Urinary bladder (tissue), 4 donors: ENCODE data around the gene UBE3D. TPM values are rescaled to one million over a fixed set of nuclear protein-coding genes. Genes with fewer than 3 reads are reported as not detected.
"Not testable (repeated sequence)": the region's sequence is repeated elsewhere in the genome, so short reads cannot be mapped to it uniquely, and the experiment has no call there.

Experiments
- DNase-seq: peaks from one replicate; pipeline ENCODE4 v3.0.0-alpha.2; 2015; ENCODE audit errors: extremely low spot score
- H3K27ac ChIP-seq: one replicate; pipeline ENCODE4 v1.5.1; 2013; ENCODE audit warnings: low read depth, mild to moderate bottlenecking, moderate library complexity
- H3K36me3 ChIP-seq: one replicate; pipeline ENCODE4 v1.6.1; 2013; ENCODE audit warnings: mild to moderate bottlenecking, moderate library complexity; ENCODE audit not compliant: insufficient read depth
- H3K4me1 ChIP-seq: one replicate; pipeline ENCODE4 v1.6.1; 2013; ENCODE audit warnings: mild to moderate bottlenecking, moderate library complexity; ENCODE audit not compliant: insufficient read depth
- H3K4me3 ChIP-seq: one replicate; pipeline ENCODE4 v1.5.1; 2013; ENCODE audit warnings: low read depth, low read length
- WGBS: extraction: QIAGEN DNeasy Blood & Tissue Kit; methylation state at CpG from one replicate; pipeline ENCODE4 v1.1.7; 2013; 5-methylcytosine and 5-hydroxymethylcytosine counted together
- polyA plus RNA-seq: library from polyadenylated mRNA; stranded (reverse); fragments of 200-250 nt; gene quantifications from one replicate; pipeline ENCODE4 v1.2.3, GENCODE V29; 2013
- small RNA-seq: library from RNA; depleted of rRNA; stranded (forward); fragments of <200 nt; gene quantifications from one replicate; pipeline ENCODE3, GENCODE V24; 2014
- total RNA-seq: library from RNA; depleted of rRNA; stranded (reverse); fragments of >200 nt; gene quantifications from one replicate; pipeline ENCODE4 v1.2.3, GENCODE V29; 2014
- donor health status: healthy with polysubstance abuse.
- donor health status: healthy.

UBE3D gene
- total and polyA plus RNA-seq, 2 donors = 4.0 to 17.3 TPM

- H3K4me1 ChIP-seq, H3K36me3 ChIP-seq, H3K4me3 ChIP-seq, DNase-seq, H3K27ac ChIP-seq: not testable (repeated sequence)
- WGBS = 88% methylated on average over 3 of the region's 3 CpGs
Measured at GRCh38 chr6:82852904-82853303, 212.7 kb downstream of the UBE3D start.

- Histone ChIP-seq H3K27ac (no peak overlapping the region), H3K4me3 (no peak overlapping the region), H3K36me3 (no peaks in the 10 kb centered on the region), H3K4me1 (no peaks in the 10 kb centered on the region)
- DNase-seq = no peak
Measured at GRCh38 chr6:82843291-82843885, 222.3 kb downstream of the UBE3D start.

GRCh38 chr6:82842721-82843120 is 222.9 kb downstream of the UBE3D start:
- no peaks in the 10 kb centered on the region for H3K36me3 ChIP-seq
- no peak overlapping the region for H3K4me3 ChIP-seq
- H3K4me1 ChIP-seq = no peaks in the 10 kb centered on the region
- H3K27ac ChIP-seq = no peak overlapping the region
- no peak for DNase-seq
- 78% methylated on average over 6 of the region's 6 CpGs for WGBS

Small RNA genes lying within 50 kb of the gene (small RNA-seq; reads per million reads assigned to genes)
- gene LAP3P1 = not detected

Other genes with a start within 250 kb of the UBE3D start
- 72.4 TPM for gene DOP1A, start 1.8 kb upstream of the UBE3D start, total RNA-seq
- 9.9 TPM for gene DOP1A, start 1.8 kb upstream of the UBE3D start, polyA plus RNA-seq
- 109 TPM for gene PGM3, start 127.4 kb upstream of the UBE3D start, total RNA-seq
- gene PGM3, start 127.4 kb upstream of the UBE3D start, polyA plus RNA-seq = 9.2 TPM
- gene RWDD2A, start 127.5 kb upstream of the UBE3D start, total RNA-seq = 4.9 TPM
- gene RWDD2A, start 127.5 kb upstream of the UBE3D start, polyA plus RNA-seq = 3.4 TPM